ENCODE measurements around the gene TMEM8B. TPM values are rescaled to one million over a fixed set of nuclear protein-coding genes. Genes with fewer than 3 reads are reported as not detected.

The TMEM8B gene
- polyA plus RNA-seq, 3 donors = 4.5 to 5.6 (median 5.1) TPM

DNA sequence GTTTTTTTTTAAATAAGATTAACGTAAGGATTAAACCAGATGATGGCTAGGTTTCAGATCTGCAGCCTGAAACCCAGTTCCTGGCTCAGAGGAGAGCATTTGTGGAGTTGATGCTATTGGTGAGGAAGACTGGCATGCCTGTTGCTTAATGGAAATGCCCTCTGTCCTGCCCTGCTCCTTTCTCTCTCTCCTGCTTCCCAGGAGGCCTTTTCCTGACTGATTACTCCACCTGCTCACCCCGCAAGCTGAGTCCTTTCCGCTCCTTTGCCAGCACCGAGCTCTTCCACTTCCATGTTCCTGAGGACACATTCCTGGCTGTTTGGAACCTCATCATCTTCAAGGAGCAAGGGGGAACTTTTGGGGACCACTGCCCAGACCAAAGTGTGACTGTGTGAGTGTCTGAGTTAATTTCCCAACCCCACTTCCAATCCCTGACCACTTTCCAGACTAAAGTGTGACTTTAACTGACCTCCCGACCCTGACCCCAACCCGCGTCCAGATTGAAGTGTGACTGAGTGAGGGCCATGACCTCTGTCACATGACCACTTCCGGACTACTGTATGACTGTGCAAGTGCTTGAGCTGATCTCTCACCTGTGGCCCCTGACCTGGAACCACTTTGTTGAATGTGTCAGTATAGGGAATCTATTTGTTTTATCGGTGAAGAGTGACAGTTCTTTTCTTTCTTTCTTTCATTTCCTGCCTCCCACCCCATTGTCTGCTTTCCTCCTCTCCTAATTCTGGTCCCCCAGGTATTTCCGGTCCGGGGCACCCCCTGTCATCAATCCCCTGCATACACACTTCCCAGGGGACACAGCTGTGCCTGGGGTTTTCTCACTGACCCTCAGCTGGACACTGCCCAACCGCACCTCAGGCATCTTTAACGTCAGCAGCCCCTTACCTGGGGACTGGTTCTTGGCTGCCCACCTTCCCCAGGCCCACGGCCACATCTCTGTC, 5.5 kb downstream of the TMEM8B start:
- WGBS, 3 donors = 77 to 81% (median 78%) methylated on average over 14 of the region's 14 CpGs
- H3K27ac ChIP-seq (ENCODE audit: low read depth, low read length) = no peak overlapping the region

DNA sequence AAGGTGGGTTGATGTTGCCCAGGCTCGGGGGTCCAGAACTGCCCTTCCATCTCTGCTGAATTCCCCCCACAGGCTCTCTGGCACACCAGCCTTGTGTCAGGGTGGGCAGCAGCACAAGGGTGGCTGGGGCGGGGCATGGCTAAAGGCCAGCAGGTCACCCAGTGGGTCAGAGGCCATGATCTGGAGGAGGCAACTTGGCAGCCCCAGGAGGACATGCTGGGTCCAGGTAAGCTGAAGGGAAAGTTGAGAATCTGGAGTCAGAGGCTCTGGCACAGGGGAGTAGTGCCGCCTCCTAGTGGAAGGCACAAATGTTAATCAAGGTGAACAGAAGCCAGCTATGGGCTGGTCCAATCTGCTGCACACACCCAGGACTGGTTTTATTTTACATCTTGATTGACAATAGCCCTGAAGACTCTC, 6.2 kb downstream of the TMEM8B start:
- 77 to 93% (median 90%) methylated on average over 3 of the region's 3 CpGs for WGBS, 3 donors
- no peak overlapping the region for H3K27ac ChIP-seq (ENCODE audit: low read depth, low read length)

DNA sequence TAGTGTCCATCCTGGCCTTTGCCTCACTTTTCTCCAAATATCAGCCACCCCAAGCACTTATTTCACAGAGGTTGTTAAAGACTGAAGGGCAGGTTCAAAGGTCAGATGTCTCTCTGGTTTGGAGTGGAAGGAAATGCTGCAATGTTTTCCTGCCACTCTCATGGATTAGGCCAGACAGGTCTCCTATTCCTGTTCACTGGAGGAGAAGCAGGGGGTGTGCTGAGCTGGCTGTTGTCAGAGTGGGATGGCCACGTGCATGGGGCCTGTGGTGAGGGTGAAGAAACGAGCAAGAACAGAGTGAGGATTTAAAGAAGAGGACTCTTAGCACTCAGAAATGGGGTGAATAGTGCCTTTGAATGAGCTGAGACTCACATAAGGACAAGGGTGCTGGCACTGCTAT, 6.7 kb downstream of the TMEM8B start:
- 52 to 74% (median 60%) methylated on average over 2 of the region's 2 CpGs for WGBS, 3 donors
- no peak overlapping the region for H3K27ac ChIP-seq (ENCODE audit: low read depth, low read length)

DNA sequence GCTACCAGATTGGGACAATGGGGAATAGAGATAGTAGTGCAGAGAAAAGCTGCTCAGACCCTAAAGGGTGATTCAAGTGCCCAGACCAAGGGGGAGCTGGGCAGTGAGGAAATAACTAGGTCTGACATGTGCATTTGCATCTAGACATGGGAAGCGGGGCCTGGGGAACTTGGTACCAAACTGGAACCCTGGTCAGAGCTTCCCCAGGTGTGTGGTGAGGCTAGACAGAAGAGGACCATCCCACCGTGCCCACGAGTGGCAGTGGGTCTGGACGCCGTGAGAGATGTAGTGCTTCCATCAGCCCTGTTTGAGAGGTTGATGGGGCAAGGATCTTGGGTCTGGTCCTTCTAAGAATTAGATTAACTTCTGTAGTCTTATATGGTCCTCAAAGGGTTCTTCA, 7.6 kb downstream of the TMEM8B start:
- WGBS, 3 donors = 97 to 99% (median 99%) methylated on average over 5 of the region's 5 CpGs
- no peak overlapping the region for H3K27ac ChIP-seq (ENCODE audit: low read depth, low read length)

DNA sequence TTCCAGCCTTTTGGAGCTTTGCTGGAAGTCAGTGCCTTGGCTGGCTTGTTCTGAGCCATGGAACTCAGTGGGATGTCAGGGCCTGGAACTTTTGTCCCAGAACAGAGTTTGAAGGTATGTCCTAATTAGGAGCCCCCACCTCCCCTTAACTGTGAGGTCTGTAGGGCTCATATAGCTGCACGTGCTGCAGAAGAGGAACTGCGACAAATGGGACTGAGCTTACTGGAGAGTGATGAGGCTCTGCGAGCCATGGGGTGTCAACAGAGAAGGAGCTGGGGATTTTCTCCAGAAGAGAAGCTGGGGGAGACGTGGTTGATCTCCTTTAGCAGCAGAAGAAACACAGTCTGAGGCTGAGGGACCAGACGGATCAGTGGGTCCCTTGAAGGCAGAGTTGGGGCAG, 10.9 kb downstream of the TMEM8B start:
- no peak overlapping the region for H3K27ac ChIP-seq (ENCODE audit: low read depth, low read length)
- 88 to 93% (median 88%) methylated on average over 5 of the region's 5 CpGs for WGBS, 3 donors

DNA sequence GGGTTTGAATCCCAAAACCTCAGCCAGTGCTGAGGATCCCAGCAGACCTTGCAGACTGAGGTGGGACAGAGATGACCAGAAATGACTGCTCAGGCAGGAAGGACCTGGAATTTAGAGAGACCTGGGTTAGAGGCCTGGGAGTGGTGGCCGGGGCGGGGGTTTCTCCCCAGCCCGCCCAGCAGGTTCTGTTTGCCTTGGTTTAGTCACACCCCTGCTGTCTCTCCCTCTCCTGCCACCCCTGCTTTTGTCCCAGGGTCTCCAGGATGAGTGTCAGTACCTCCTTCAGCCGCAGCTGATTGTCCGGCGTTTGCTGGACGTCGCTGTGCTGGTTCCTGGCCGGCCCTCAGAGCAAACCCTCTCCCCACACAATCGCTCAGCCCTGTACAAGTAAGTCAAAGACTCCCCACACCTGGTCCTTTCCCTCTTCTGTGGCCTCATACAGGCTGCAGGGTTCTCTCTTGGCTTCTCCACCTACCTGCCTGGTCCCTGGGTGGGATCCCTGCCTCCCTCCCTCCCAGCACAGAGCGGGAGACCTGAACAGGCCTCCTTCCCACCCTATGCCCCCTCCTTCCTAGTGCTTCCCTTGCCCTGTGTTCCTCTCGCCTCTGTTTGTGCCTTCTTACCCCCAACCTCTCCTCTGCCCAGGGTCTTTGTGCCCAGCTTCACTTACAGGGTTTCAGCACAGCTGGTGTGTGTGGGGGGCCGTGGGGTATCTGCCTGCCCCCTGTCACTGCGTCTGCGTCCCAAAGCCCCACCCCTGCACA, 12.0 kb downstream of the TMEM8B start:
- no peak overlapping the region for H3K27ac ChIP-seq (ENCODE audit: low read depth, low read length)

DNA sequence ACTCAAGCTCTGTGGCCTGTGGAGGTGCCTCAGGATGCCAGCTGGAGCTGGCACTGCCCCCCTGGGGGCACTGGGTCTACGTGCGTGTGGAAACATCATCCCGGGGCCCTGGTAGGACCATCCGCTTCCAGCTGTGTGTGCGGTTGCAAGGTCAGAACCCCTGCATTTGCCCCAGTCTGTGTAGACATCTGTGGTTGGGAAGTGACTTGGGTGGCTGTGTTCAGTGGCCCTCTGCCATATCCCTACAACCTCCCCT, 12.5 kb downstream of the TMEM8B start:
- WGBS, 3 donors = 70 to 94% (median 75%) methylated on average over 5 of the region's 5 CpGs
- H3K27ac ChIP-seq (ENCODE audit: low read depth, low read length) = no peak overlapping the region

More for the DNA sequence above, 12.0 kb downstream of the TMEM8B start:
- 91 to 96% (median 93%) methylated on average over 14 to 15 of the region's 15 CpGs for WGBS, 3 donors

DNA sequence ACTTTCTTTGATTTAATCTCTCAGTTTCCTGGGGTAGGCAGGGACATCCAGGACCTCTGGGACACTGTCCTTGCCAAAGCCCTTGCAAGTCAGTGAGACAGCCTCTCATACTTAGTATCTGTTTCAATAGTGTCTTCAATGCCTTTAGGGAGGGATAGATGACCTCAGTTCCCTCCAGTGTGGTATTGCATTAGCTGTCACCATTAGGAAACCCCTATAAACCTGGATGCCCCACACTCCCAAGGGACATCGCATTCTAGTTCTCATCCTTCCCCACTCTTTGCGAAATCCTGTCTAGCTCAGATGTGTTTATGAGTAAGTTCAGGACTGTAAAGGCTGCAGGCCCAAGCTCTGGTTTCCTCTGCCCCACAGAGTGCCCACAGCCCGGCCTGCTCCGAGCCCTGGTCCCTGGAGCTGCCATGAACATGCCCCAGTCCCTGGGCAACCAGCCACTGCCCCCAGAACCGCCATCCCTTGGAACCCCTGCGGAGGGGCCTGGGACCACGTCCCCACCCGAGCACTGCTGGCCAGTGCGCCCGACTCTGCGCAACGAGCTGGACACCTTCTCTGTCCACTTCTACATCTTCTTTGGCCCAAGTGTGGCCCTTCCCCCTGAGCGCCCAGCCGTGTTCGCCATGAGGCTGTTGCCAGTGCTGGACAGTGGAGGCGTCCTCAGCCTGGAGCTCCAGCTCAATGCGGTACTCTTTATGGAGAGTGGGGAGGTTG, 13.2 kb downstream of the TMEM8B start:
- no peak overlapping the region for H3K27ac ChIP-seq (ENCODE audit: low read depth, low read length)
- 88 to 91% (median 90%) methylated on average over 17 of the region's 17 CpGs for WGBS, 3 donors

DNA sequence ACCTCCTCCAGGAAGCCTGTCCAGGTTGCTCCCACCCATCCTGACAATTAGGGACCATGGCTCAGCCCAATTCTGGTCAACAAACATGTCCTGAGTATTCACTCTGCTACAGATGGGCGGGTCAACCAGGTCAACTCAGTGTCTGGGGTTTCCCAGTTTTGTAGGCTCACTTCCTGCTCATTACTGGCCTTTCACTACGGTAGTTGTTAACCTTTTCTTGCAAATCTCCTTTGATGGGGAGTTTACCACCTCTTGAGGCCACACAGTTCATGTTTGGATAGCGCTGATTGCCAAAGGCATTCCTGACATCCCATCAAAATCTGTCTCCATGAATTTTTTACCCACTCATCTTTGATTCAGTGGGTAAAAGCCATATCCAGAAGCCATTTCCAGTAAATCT, 13.8 kb downstream of the TMEM8B start:
- WGBS, 3 donors = 76 to 83% (median 77%) methylated on average over 3 of the region's 3 CpGs
- H3K27ac ChIP-seq (ENCODE audit: low read depth, low read length) = no peak overlapping the region

DNA sequence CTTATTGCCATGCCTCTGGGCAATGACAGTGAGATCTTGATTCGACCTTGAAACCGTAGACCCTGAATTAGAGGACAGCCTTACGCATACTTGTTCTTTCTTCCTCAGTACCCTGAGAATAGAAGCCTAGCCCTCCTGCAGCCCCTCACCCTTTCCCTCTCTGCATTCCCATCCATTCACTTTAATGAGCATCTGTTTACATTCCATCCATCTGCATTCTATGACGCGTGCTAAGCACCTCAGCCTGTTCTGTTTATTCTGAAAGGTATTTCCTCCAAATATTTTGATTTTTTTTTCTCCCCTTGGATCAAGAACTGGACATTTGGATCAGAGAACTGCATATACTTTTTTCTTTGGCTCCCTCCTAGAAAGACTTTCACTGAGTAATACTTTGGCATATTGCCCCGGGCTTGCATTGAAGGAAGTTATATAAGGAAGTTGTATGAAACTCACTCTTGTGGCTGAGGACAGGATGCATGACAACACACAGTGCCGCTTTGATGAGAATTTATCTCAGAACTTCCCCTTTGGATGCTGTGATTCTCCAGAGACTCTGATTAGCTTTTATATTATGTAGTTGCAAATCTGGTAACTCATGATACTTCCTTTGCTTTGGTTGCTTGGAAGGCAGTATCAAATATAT, 15.7 kb downstream of the TMEM8B start:
- no peak overlapping the region for H3K27ac ChIP-seq (ENCODE audit: low read depth, low read length)
- WGBS, 3 donors = 22 to 40% (median 28%) methylated on average over 7 of the region's 7 CpGs

DNA sequence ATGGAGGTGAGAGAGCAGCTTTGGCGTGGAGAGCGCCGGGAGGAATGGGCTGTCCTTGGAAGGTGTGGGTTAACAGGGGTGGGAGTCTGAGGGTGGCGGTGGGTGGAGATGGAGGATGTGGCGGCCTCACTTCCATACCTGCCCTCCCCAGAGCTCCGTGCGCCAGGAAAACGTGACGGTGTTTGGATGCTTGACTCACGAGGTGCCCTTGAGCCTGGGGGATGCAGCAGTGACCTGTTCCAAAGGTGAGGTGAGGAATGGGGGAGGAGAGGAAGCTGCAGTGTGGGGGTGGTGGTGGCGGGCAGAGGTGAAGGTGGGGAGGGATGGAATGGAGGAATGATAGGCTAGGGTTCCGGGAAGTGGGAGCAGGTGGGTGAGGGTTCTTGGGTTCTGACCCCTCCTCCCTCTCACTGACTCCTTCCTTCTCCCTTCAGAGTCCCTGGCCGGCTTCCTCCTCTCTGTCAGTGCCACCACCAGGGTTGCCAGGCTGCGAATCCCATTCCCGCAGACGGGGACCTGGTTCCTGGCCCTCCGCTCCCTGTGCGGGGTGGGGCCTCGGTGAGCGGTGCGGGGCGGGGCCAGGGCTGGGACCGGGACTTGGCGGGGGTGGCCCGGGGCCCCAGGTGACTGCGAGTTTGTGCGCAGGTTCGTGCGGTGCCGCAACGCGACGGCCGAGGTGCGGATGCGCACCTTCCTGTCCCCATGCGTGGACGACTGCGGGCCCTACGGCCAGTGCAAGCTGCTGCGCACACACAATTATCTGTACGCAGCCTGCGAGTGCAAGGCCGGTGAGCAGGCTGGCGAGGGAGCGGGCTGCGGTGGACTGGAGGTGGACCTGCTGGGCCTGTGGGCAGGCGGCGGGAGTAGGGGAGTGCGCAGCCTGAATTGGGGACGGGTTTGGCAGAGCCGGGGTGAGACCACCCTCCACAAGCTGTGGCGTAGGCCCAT, 17.1 kb downstream of the TMEM8B start:
- 48 to 61% (median 48%) methylated on average over 53 of the region's 53 CpGs for WGBS, 3 donors
- peak overlapping the region; percentile 43 for H3K27ac ChIP-seq (ENCODE audit: low read depth, low read length)

DNA sequence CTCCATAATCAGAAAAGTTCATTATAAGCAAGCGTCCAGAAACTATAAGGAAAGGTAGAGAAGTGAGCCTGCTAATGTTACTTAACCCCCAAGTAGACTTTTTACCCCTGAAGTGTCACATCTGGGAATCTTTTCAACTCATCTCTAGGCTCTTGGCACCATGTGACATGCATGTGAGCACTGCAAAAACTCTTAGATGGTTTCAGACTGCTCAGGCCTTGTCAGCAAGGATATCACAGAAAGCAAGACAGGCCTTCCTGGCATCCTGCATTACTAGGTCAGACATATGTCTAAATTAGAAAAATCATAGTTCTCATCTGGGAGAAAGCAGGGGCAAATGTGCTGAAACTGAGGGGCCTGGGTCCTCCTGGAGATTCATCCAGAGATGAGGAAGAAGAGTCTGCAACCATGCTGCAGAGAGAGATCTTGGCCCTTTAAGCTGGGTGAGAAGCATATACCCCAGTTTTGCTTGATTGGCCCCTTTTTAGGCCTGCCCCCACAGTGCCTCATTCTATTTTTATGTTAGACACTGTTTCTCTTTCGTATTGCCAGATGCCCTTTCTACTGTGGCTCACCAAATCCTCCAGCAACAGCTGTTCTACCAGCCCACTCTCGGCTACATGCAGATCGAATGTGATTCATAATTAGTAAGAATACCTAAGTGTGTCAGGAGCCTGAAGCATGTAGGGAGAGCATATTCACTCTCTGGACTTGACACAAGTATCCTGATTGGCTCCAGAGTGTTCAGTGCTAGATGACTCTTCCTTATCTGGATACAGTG, 19.0 kb downstream of the TMEM8B start:
- WGBS, 3 donors = 76 to 86% (median 79%) methylated on average over 4 of the region's 4 CpGs
- H3K27ac ChIP-seq (ENCODE audit: low read depth, low read length) = no peak overlapping the region

DNA sequence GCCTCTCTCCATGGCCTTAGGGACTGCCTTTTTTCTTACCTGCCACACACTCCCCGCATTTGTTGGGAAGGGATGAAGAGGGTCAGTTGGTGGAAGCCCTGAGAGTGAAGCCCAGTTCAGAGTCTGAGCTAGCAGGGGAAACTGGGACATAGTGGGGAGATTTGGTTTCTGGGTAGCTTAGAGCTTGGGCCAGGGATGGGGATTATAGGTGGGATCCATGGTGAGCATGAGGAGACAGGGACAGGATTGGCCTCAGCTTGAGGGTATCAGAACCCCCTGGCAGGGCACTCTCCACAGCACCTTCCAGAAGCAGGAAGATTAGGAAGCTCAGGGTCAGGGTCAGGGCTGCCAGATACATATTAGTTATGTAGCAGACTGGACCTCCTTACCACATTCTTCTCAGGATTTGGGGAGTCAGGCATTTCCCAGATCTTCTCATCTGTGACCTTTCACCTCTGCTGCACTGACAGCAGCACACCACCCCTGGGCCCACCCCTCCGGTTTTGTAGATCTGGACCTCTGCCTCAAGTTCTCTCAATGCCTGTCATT, 23.3 kb downstream of the TMEM8B start:
- H3K27ac ChIP-seq (ENCODE audit: low read depth, low read length) = no peak overlapping the region
- 90 to 98% (median 97%) methylated on average over 2 of the region's 2 CpGs for WGBS, 3 donors

DNA sequence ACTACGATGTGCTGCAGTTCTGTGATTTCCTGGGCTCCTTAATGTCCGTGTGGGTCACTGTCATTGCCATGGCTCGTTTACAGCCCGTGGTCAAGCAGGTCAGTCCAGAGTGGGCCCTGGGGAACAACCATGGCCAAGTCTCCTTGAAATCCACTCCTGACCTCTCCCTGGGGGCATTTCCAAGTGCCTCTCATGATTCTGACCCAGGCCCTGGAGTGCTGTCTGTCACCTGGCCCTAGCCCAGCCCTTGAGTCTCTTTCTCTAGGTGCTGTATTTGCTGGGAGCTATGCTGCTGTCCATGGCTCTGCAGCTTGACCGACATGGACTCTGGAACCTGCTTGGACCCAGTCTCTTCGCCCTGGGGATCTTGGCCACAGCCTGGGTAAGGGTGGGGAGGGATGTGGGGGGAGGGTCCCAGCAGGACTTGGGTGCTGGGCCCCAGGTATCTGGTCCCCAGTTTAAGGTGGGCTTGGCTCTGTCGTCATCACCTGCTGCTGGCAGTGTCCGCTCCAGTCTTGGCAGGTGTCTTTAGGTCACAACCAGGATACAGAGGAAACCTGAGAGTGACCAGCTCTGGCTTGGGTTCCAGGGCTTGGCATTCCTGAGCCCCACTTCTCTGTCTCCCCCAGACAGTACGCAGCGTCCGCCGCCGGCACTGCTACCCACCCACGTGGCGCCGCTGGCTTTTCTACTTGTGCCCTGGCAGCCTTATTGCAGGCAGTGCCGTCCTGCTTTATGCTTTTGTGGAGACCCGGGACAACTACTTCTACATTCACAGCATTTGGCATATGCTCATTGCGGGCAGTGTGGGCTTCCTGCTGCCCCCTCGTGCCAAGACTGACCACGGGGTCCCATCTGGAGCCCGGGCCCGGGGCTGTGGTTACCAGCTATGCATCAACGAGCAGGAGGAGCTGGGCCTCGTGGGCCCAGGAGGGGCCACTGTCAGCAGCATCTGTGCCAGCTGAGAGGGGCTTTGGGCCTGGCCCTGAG, 24.1 kb downstream of the TMEM8B start:
- no peak overlapping the region for H3K27ac ChIP-seq (ENCODE audit: low read depth, low read length)
- WGBS, 3 donors = 86 to 89% (median 88%) methylated on average over 22 to 25 of the region's 25 CpGs

DNA sequence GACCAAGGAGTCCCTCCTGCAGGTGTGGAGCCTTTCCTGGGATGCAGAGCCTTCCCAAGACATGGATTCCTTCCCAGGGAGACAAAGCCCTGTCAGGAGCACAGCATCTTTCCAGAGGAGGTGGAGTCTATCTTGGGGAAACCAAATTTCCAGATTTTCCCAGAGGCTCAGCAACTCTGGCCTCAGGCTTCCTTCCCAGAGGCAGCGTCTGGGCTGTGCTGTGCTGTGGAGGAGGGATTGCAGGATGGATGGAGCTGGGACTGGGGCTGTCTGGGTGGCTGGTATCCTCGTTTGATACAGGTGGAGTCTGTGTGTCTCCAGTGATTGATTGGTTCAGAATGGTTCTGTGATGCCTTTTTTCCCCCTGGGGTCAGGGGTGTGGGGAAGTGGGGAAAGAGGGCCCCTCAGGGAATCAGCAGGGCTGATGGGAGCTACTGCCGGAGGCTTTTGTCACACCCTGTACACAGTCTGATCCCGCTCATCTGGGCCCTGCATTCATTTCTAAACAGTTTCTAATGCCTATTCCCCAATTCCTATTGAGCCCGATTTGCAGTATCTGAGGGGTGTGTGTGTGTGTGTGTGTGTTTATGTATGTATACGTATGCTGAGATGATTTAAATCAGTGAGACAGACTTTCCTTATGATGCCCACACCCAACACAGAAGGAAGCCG, 25.2 kb downstream of the TMEM8B start:
- no peak overlapping the region for H3K27ac ChIP-seq (ENCODE audit: low read depth, low read length)
- WGBS, 3 donors = 81 to 88% (median 87%) methylated on average over 7 of the region's 7 CpGs

Measured in adipose tissue (tissue), 3 donors.